Measurements from ENCODE around the gene METTL1.
"Not testable (repeated sequence)": the region's sequence is repeated elsewhere in the genome, so short reads cannot be mapped to it uniquely, and the experiment has no call there.

METTL1 gene

GRCh38 chr12:57724003-57724935 lies 47.6 kb downstream of the METTL1 start:
- no peak overlapping the region for H3K4me2 ChIP-seq (ENCODE audit: low read depth, low read length, poor library complexity, severe bottlenecking)
- TF ChIP-seq EZH2phosphoT487 (IDR thresholded peaks at IDR 0.05; ENCODE audit: borderline replicate concordance): no peak
- TF ChIP-seq, protein P1, sequence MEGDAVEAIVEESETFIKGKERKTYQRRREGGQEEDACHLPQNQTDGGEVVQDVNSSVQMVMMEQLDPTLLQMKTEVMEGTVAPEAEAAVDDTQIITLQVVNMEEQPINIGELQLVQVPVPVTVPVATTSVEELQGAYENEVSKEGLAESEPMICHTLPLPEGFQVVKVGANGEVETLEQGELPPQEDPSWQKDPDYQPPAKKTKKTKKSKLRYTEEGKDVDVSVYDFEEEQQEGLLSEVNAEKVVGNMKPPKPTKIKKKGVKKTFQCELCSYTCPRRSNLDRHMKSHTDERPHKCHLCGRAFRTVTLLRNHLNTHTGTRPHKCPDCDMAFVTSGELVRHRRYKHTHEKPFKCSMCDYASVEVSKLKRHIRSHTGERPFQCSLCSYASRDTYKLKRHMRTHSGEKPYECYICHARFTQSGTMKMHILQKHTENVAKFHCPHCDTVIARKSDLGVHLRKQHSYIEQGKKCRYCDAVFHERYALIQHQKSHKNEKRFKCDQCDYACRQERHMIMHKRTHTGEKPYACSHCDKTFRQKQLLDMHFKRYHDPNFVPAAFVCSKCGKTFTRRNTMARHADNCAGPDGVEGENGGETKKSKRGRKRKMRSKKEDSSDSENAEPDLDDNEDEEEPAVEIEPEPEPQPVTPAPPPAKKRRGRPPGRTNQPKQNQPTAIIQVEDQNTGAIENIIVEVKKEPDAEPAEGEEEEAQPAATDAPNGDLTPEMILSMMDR (conservative IDR thresholded peaks at IDR 0.05; ENCODE audit: low read length): no peak
- no peaks in the 10 kb centered on the region for H3K27me3 ChIP-seq (ENCODE audit: insufficient read depth, low read length, poor library complexity, severe bottlenecking)
- H3K36me3 ChIP-seq (ENCODE audit: insufficient read depth, low read length): peaks cover 33% of the 10 kb centered on the region; the same call in 1 of the 2 replicates
- no peaks in the 10 kb centered on the region for H3K79me2 ChIP-seq (ENCODE audit: insufficient read depth, low read length)
- H2AFZ ChIP-seq (ENCODE audit: low read length): no peak overlapping the region
- no peak overlapping the region for H3K9ac ChIP-seq (ENCODE audit: low read depth, low read length, poor library complexity, severe bottlenecking)
- H3K9me3 ChIP-seq (ENCODE audit: insufficient read depth, low read depth, low read length): no peaks in the 10 kb centered on the region
- H3F3A ChIP-seq (ENCODE audit: low read depth): no peaks in the 10 kb centered on the region
- H3K9me2 ChIP-seq (replicated peaks; ENCODE audit: low read depth, low read length): no peaks in the 10 kb centered on the region
- H3K4me3 ChIP-seq (ENCODE audit: low read length, poor library complexity, severe bottlenecking): no peak overlapping the region
- H3K4me1 ChIP-seq (ENCODE audit: insufficient read depth, low read length, poor library complexity, severe bottlenecking): no peaks in the 10 kb centered on the region
- H4K20me1 ChIP-seq (ENCODE audit: insufficient read depth, low read length, poor library complexity, severe bottlenecking): no peaks in the 10 kb centered on the region

- TF ChIP-seq, protein P1 (conservative IDR thresholded peaks at IDR 0.05; ENCODE audit: low read length): no peak
- TF ChIP-seq EZH2phosphoT487 (IDR thresholded peaks at IDR 0.05; ENCODE audit: borderline replicate concordance): no peak
- no peak overlapping the region for H2AFZ ChIP-seq (ENCODE audit: low read length)
- H3F3A ChIP-seq (ENCODE audit: low read depth): no peaks in the 10 kb centered on the region
- H4K20me1 ChIP-seq (ENCODE audit: insufficient read depth, low read length, poor library complexity, severe bottlenecking): no peaks in the 10 kb centered on the region
- no peaks in the 10 kb centered on the region for H3K9me2 ChIP-seq (replicated peaks; ENCODE audit: low read depth, low read length)
- no peaks in the 10 kb centered on the region for H3K79me2 ChIP-seq (ENCODE audit: insufficient read depth, low read length)
- no peaks in the 10 kb centered on the region for H3K27me3 ChIP-seq (ENCODE audit: insufficient read depth, low read length, poor library complexity, severe bottlenecking)
- no peaks in the 10 kb centered on the region for H3K4me1 ChIP-seq (ENCODE audit: insufficient read depth, low read length, poor library complexity, severe bottlenecking)
- H3K9me3 ChIP-seq (ENCODE audit: insufficient read depth, low read depth, low read length): no peaks in the 10 kb centered on the region
- no peak overlapping the region for H3K4me2 ChIP-seq (ENCODE audit: low read depth, low read length, poor library complexity, severe bottlenecking)
- H3K4me3 ChIP-seq (ENCODE audit: low read length, poor library complexity, severe bottlenecking): no peak overlapping the region
- no peak overlapping the region for H3K9ac ChIP-seq (ENCODE audit: low read depth, low read length, poor library complexity, severe bottlenecking)
- H3K36me3 ChIP-seq (ENCODE audit: insufficient read depth, low read length): peaks cover 39% of the 10 kb centered on the region; the same call in 1 of the 2 replicates
These were observed 48.3 kb downstream of the METTL1 start for GRCh38 chr12:57723630-57723962.

DNA sequence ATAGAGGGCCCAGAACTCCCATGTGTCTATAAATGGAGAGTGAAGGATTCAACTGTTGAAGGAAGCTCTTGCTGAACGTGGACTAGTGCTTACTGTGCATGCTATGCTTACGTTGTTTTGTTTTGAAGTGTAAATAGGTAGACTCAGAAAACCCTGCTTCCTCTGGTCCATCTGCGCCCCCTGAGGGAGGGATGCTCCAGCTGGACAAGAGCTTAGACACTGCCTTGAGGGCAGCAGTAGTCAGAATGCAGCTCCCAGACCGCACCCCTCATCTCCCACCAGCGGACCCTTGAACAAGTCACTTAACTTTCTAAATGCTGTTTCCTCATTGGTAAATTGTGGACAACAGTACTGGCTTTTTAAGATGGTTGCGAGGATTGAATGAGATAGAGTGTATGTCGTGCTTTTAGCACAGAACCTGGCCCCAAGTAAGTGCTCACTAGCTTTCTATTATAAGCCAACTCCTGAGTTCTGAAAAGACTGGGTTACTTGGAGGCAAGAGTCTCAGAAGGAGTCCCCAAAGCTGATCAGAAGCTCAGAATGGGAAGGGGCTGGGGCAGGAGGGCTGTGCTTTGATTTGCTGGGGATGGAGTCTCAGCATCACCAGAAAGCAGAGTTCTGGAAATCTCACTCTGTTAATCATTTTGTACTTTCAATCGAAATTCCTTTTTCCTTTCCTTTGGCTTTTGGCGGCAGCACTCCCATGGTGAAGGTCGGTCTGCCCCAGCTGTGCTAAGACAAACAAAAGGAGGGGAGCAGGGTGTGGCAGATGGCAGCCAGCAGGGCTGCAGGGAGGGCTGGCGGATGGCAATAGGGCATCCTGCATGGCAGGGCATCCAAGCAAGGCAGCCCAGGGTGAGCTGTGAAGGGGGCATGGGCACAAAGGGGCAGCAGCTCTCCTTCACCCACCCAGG lies 48.9 kb downstream of the METTL1 start:
- H3K36me3 ChIP-seq (ENCODE audit: insufficient read depth, low read length): peaks cover 41% of the 10 kb centered on the region; the same call in 1 of the 2 replicates
- no peak overlapping the region for H2AFZ ChIP-seq (ENCODE audit: low read length)
- no peak overlapping the region for H3K4me2 ChIP-seq (ENCODE audit: low read depth, low read length, poor library complexity, severe bottlenecking)
- H3K4me1 ChIP-seq (ENCODE audit: insufficient read depth, low read length, poor library complexity, severe bottlenecking): no peaks in the 10 kb centered on the region
- no peaks in the 10 kb centered on the region for H3K9me2 ChIP-seq (replicated peaks; ENCODE audit: low read depth, low read length)
- no peaks in the 10 kb centered on the region for H3K9me3 ChIP-seq (ENCODE audit: insufficient read depth, low read depth, low read length)
- H3F3A ChIP-seq (ENCODE audit: low read depth): no peaks in the 10 kb centered on the region
- H3K4me3 ChIP-seq (ENCODE audit: low read length, poor library complexity, severe bottlenecking): no peak overlapping the region
- H3K9ac ChIP-seq (ENCODE audit: low read depth, low read length, poor library complexity, severe bottlenecking): no peak overlapping the region
- no peaks in the 10 kb centered on the region for H3K27me3 ChIP-seq (ENCODE audit: insufficient read depth, low read length, poor library complexity, severe bottlenecking)
- no peaks in the 10 kb centered on the region for H3K79me2 ChIP-seq (ENCODE audit: insufficient read depth, low read length)
- TF ChIP-seq EZH2phosphoT487 (IDR thresholded peaks at IDR 0.05; ENCODE audit: borderline replicate concordance): no peak
- TF ChIP-seq, protein P1 (conservative IDR thresholded peaks at IDR 0.05; ENCODE audit: low read length): no peak
- H4K20me1 ChIP-seq (ENCODE audit: insufficient read depth, low read length, poor library complexity, severe bottlenecking): no peaks in the 10 kb centered on the region

GRCh38 chr12:57721846-57722608 lies 49.9 kb downstream of the METTL1 start:
- not testable (repeated sequence) for H3K9ac ChIP-seq (ENCODE audit: low read depth, low read length, poor library complexity, severe bottlenecking); H4K20me1 ChIP-seq (ENCODE audit: insufficient read depth, low read length, poor library complexity, severe bottlenecking); H3K4me2 ChIP-seq (ENCODE audit: low read depth, low read length, poor library complexity, severe bottlenecking); H3F3A ChIP-seq (ENCODE audit: low read depth); H3K79me2 ChIP-seq (ENCODE audit: insufficient read depth, low read length); H3K4me1 ChIP-seq (ENCODE audit: insufficient read depth, low read length, poor library complexity, severe bottlenecking); H3K27me3 ChIP-seq (ENCODE audit: insufficient read depth, low read length, poor library complexity, severe bottlenecking); H3K9me2 ChIP-seq (replicated peaks; ENCODE audit: low read depth, low read length); H2AFZ ChIP-seq (ENCODE audit: low read length); H3K4me3 ChIP-seq (ENCODE audit: low read length, poor library complexity, severe bottlenecking); H3K9me3 ChIP-seq (ENCODE audit: insufficient read depth, low read depth, low read length)
- H3K36me3 ChIP-seq (ENCODE audit: insufficient read depth, low read length): peaks cover 36% of the 10 kb centered on the region; the same call in 1 of the 2 replicates

All from Loucy (cell line).